Stimulated activated CD4-positive, alpha-beta T cell treated with anti-CD3 and anti-CD28 coated beads, Interleukin-15, amount 100 ng/mL, for 1 hour (primary cell): ENCODE data around the gene COPE.

Source experiments
- DNase-seq, 2 donors: peaks; one replicate each; pipeline ENCODE4 v3.0.0-alpha.2; 2020; ENCODE audit warnings: low read depth in 1 of 2, low spot score in 1 of 2

COPE gene

DNA sequence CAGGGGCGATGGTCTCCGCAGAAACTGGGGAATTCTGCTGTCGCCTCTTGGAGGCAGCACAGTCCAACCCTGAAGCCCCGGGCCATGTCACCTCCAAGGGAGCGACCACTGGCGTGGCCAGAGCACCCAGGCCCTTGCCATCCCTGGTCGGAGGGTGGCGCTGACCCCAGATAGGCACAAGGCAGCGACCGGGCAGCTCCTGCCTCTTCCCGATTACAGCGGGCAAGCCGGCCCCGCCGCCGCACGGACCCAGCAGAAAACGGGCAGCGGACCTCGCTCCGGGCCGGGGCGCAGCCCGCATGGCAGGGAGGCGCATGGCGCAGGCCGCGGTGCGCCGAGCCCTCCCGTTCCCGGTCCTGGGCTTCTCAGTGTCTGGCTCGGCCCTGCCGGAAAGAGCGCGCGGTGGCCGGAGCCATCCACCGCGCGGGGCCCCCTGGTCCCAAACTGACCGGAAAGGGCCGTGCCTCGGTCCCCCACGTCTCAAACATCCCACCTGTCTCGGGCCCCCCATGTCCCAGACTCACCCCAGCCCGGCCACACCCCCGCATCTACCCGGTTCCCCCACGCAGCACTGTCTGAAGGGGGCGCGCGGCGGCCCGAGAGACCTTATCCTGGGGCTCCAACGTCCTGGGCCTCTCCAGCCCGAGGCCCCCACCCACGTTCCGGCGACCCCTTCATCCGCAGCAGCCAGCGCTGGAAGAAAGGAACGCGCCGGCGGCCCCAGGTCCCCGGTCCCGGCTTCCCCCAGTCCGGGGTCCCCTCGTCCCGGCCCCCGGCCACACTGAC lies 24.0 kb downstream of the COPE start:
- DNase-seq = no peak

DNA sequence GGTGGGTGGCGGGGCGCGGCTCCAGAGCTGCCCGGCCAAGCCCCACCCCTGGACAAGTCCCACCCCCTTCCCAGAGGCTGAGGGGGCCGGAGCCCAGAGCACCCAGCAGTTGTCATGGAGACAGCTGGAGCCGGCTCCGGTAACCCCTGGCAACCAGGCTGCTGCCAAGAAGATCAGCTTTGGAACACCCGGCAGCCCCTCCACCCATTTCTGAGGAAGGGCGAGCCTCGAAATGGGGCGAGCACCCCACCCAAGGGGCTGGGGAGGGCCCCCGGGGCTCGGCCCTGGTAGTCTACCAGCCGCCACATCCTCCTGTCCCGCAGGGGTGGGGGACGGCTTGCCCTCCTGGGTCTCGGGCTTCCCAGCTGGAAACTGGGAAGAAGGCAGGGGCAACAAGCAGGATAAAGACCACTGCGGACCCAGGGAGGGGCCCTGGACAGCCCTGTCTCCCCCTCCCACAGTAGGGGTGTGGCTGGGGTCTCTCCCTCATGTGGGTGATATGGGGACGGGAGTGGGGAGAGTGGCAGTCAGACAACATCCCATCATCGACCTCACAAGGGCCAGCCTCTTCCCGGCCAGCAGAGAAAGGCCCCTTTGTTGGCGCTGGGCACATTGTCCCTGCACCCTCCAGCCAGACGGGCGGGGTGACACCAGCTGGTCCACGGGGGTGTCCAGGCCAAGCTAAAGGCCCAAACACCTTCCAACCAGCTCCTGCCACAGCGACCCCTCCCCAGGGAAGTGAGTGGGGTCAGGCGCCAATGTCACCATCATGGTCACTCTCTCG lies 24.7 kb downstream of the COPE start:
- DNase-seq = no peak

DNA sequence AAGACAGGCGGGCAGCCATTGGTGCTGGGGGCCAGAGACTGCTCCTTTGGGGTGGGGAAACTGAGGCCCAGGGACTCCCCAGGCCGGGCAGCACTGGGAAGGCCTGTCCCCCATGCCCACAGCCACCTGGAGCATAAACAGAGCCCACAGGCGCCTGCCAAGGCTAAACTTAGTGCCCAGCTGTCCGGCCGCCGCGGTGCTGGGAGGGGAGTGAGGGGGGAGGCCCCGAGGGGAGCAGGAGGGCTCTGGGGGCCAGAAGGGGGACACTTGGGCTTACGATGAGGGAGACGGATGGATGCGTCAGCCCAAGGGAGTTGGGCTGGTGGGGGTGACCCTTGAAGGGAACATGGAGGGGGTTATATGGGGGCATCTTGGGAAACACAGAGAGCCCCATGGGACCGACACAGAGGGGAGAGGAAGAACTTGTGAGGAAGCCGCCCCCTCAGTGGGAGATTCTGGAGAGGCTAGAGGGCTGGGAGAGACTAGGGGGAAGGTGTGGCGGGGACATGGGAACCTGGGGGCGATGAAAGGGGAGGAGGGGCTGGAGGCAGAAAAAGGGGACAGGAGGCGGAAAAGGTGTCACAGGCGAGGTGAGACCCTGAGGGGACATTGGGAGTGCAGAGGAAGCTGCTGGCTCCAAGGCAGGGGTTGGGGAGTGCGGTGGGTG lies 25.5 kb downstream of the COPE start:
- no peak for DNase-seq

DNA sequence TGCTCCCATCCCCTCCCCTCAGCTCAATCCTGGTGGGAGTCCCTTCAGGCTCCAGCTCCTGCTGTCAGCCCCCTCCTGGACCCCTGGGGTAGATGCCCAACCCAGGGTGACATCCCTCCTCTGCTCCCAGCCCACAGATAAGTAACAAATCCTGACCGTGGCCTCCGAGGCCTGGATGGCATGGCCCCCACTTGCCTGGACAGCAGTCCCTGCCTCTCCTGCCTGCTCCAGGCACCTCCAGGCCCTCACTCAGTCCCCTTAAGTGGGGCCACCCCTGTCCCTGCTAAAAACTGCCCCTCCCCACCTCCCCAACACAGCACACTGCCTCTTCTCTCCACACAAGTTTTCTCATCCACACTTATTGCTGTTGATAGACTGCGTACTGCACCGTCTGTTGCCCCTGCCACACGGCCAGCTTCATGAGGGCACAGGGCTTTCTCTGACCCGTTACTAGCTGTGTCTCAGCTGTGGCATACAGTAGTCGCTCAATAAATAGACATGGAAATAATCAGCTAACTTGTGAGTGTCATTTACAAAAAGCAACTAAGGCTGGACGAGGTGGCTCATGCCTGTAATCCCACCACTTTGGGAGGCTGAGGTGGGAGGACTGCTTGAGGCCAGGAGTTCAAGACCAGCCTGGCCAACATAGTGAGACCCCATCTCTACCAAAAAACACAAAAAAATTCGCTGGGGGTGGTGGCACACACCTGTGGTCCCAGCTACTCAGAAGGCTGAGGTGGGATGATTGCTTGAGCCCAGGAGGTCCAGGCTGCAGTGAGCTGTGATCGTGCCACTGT lies 29.0 kb downstream of the COPE start:
- no peak for DNase-seq

DNA sequence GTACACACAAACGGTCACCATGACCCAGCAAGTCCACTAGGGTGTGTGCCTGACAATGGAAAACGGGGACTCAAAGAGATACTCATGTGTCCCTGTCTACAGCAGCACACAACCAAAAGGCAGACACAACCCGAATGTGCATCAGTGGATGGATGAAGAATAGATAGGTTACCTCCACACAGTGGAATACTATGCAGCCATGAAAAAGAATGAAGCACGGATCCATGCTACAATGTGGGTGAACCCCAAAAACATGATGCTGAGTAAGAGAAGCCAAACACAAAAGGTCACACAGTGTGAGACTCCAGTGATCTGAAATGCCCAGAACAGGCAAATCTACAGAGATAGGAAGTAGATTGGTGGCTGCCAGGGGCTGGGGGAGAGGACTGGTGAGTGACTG lies 32.2 kb downstream of the COPE start:
- no peak for DNase-seq

DNA sequence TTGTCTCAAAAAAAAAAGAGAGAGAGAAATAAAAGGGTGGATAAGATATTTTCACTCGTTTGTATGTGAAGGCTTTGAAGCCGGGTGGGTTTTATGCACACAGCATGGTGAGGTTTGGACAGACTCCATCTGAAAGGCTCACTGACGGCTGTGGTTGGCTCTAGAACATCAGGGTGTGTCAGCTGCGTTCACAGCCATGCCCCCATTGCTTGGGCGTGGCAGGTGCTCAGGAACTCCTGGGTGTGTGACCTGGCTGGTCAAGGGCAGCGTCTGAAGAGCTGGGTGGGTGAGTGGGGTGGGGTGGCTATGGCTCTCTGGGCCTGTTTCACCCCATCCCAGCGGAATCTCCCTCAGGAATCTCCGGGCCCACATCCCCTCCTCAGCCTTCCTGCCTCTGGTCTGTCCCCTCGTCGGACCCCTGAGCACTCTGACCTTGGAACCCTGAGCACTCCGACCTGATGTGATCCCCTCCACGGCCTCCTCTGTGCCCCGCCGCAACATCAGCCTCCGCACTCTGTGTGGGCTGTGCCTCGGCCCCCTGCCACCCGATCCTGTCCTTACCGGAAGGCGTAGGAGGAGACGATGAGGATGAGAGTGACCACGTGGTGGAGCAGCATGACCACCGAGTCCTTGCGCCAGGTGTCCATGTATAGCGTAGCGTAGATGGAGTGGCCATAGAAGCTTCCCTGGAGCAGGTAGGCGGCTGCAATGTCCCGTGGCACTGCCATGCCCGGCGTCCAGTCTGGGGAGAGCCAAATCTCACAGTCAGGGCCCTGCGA lies 35.5 kb downstream of the COPE start:
- DNase-seq = no peak

DNA sequence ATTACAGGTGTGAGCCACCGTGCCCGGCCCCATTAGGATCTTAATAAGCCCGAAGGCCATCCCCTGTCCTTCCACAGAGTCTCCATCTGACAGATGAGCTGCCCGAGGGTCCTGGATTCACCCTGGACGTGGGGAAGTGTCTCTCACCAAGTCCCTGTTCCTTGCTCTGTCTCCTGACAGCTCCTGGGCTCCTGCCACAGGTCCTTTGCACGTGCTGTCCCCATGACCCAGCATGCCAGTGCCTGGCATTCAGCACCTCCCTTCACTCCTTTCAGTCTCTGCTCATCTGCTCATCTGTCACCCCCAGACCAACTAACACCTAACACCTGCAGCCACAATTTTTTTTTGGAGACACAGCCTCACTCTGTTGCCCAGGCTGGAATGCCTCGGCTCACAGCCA lies 37.7 kb downstream of the COPE start:
- DNase-seq = no peak

DNA sequence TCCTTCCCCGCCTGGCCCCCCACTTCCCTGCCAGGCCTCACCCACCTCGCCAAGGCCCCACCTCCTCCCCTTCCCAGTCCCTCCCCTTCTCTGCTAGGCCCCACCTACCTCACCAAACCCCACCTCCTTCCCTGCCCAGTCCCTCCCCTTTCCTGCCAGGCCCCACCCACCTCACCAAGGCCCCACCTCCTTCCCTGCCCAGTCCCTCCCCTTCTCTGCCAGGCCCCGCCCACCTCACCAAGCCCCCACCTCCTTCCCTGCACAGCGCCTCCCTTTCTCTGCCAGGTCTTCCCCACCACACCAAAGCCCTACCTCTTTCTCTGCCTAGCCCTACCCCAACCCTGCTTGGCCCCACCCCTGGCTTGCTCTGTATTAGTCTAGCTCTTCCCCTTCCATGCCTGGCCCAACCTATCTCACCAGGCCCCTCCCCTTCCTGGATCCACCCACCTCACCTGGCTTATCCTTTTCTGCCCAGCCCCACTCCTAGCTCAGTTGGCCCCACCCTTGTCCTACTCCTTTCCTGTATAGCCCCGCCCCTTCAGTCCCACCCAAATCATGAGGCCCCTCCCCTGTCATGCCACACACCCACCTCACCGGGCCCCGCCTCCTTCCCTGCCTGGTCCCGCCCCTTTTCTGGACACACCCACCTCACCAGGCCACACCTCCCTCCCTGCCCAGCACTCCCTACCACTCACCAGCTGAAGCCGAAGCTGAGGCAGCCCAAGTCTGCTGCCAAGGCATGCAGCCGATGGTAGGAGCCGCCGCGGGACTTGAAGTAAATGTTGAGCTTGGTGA lies 39.4 kb downstream of the COPE start:
- DNase-seq = no peak

DNA sequence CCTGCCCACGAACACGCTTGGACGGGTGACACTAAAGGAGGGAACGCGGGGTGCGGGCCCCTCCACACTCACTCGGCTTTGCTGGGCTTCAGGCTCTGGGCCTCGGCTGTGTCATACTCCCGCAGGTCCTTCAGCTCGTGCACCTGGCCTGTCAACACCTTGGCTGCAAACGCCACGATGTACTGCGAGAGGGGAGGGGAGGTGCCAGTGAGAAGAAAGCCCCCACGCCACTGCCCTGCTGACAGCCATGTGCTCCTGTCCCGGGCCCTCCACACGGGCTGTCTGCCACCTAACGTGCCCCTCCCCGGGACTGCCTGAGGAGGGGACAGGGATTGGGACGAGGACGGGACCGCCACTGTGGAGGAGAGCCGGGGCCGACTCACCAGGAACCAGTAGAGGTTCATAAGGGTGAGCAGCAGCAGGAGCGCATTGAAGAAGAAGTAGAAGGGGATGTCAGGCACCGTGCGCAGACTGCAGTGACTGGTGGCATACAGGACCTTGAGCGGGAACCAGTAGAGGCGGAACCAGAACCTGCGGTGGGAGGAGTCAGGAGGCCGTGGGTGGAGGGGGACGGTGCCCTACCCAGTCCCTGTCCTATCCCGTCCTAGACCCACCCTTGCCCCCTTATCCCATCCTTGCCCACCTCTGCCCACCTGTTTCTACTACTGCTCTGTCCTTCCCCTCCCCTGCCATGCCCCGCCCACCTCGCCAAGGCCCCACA lies 40.2 kb downstream of the COPE start:
- no peak for DNase-seq

DNA sequence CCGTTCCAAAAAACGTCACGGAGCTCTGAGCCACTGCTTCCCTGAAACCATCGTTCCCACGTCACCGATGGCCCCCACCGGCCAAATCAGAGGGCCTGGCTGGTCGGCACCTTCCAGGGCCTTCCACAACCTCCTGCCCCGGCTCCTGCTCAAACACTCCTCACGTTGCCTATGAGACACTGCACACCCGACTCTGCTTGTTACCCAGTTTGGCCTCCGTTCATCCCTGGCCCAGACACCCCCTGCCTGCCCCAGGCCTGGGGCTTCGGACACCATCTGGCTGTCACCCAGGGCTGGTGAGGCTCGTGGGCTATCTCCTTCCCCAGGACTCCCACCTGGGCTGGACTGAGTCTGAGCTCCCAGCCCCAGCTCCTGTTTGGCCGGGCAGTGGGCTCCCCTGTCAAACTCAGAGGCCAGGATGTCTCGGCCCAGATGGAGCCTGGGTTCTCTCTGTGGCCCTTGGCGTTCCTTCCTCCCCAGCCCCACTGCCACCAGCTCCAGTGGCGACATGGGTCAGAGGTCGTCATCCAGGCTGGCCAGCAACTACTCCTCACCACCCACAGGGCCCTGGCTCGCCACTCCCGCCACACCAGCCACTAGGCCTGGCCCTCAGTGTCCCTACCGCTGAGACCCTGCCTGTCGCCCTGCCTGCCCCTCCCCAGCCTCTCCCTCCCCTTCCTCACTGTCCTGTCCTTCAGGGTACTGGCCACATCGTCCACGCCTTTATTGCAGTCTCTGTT lies 41.0 kb downstream of the COPE start:
- no peak for DNase-seq

DNA sequence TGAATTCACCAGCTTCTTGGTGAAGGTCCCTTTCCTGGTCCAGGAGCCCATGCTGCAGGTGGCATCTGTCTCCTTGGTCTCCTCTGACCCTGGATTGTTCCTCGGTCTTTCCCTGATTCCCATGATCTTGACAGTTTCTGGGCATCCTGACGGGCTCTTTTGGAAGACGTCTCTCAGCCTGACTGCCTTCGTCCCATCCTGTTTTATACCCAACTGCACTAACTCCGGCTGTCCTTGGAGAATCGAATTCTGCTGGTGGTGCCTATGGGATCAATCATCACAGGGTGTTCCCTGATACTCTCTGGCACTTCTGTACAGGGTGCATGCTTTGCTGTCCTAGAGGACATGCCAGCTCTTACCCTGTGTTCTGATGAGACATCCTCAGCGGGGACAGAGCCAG lies 42.3 kb downstream of the COPE start:
- DNase-seq = no peak

DNA sequence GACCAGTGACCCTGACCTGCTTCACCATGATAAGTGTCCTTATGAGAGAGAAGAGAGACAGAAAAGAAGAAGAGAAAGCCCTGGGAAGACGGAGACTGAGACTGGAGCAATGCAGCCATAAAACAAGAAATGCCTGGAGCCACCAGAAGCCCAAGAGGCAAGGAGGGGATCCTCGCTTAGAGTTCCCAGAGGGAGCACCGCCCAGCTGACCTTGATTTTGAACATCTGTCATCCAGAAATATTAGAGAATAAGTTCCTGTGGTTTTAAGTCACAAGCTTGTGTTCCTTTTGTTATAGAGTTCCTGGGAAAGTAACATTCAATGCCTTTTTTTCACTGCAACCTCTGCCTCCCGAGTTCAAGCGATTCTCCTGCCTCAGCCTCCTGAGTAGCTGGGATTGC lies 43.5 kb downstream of the COPE start:
- DNase-seq = no peak

DNA sequence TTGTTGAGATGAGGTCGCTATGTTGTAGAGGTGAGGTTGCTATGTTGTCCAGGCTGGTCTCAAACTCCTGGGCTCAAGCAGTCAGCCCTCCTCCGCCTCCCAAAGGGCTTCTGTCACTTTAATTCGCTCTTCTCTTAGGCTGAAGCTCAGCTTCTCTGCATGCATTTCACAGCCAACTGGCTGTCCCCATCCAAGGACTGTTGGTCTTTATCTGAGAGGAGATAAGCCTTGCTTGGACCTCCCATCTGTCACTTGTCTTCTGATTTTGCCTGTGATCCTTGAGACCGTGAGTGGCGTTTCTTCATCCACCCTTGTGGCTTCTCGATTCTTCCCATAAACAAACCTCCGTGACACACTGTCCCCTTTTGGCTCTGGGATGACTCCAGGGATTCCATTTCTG lies 47.6 kb downstream of the COPE start:
- no peak for DNase-seq

DNA sequence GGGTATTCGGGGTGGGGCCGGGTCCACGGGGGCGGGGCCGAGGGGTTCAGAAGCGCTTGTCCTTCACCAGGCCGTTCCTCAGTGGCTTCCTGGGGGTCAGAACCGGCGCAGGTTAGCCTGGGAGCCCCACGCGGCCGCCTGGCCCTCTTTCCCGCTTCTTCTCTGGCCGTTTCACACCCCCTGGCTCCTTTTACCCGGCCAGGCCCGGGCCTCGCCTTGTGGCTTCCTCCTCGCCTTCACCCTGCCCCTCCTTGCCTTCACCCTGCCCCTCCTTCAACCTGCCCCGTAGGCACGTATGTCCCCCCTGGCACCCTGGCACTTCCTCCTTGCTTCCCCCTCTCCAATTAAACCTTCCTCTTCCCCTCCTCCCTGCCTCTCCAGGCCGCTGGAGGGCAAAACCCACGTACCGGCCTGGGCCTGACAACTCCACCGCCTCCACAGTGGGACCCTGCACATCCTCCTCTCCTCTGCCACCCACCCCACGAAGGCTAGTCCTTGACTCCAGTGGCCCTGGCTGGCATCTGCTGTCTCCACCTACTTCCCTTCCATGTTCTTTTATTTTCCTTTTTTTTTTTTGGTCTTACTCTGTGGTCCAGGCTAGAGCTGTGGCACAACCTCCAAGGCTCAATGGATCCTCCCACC lies 48.5 kb downstream of the COPE start:
- no peak for DNase-seq

DNA sequence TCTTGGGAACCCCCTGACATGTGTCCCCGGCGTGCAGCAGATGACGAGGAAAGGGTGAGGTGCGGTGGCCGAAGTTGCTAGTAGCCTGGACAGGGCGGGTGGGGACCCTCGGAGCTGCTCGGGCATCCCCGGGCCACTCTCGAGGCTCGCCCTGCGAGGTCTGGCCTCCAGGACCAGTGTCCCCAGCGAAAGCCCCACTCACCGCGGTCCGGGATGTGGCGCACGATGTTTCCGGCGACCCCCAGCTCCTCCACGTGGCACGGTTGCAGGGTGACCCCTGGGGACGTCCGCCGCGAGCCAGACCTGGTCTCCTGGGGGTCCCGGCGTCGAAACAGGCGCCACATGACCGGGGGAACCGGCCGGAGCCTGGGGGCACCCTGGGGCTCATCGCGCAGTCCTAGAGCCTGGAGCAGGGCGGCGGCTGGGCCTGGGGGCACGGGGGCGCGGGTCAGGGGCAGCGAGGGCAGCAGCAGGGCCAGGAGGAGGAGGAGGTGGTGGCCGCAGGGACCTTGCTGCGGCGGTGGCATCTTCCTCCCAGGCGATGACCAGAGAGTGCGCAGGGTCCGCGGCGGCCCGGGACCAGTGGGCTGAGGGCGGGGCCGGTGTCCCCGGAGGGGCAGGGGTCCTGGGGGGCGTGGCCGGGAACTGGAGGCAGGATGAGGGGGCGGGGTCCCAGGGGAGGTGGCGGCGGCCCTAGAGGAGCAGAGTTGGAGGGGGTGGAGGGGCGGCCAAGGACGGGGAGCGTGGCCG lies 49.2 kb downstream of the COPE start:
- no peak for DNase-seq

DNA sequence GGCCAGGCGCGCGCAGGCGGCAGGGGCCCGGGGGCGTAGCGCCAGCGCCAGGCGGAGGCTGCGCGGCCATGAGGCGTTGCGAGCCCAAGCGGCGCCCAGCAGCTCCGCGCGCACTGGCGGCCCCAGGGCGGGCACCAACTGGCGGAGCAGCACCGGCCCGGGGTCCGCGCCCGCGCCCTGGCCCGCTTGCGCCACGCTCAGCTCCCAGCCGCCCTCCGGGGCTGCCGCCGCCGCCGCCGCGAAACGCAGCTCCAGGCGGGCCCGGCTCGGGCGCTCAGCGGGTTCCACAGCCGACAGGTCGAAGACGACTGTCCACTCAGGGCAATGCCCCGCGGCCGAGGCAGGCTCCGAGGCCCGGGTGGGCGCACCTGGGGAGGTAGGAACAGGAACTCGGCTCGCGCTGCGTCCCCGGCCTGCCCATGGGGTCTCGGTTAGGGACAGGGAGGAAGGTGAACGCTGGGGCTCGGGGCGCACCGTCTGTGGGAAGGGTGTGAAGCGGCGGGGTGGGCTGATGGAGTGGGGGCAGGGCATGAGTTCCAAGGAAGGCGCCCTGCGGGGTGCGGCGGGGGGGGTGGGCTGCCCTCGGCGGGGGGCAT lies 50.1 kb downstream of the COPE start:
- no peak for DNase-seq
